Panc1 (cell line): ENCODE results near the gene RIMBP2.

ENCODE experiments used
- CTCF ChIP-seq: fragments of 450-650 bp; IDR thresholded peaks from 2 replicates; pipeline ENCODE4 v1.5.1; 2017; ENCODE audit warnings: mild to moderate bottlenecking
- POLR2AphosphoS5 ChIP-seq: IDR thresholded peaks from 2 replicates; pipeline ENCODE4 v1.6.1; 2012; ENCODE audit warnings: mild to moderate bottlenecking, low read depth, low read length, moderate library complexity
- REST ChIP-seq, 2 experiments: IDR thresholded peaks; 2 replicates each; pipeline ENCODE4 v1.6.1; 2011 to 2012; ENCODE audit warnings: low read depth in 2 of 2, control low read depth in 1 of 2, low read length in 1 of 2, mild to moderate bottlenecking in 1 of 2, moderate library complexity in 1 of 2; ENCODE audit not compliant: insufficient read depth in 1 of 2
- TCF7L2 ChIP-seq: IDR thresholded peaks from 2 replicates; pipeline ENCODE4 v1.6.1; 2011; ENCODE audit warnings: mild to moderate bottlenecking, low read depth, low read length, inconsistent platforms

GRCh38 chr12:130438711-130439110, 277.4 kb downstream of the RIMBP2 start:
- no peak for TF ChIP-seq CTCF
- no peak for TF ChIP-seq REST (IDR thresholded peaks at IDR 0.05; ENCODE audit: insufficient read depth in 1 of 2, low read depth in 2 of 2, low read length in 1 of 2)
- no peak for TF ChIP-seq POLR2AphosphoS5
- TF ChIP-seq TCF7L2, result no peak
